ENCODE data around the gene DNAH7. TPM values are rescaled to one million over a fixed set of nuclear protein-coding genes. Genes with fewer than 3 reads are reported as not detected.

Gene DNAH7
- total and polyA plus RNA-seq, 2 of the 13 experiments (the other 11 are each of a cell fraction or from before 2014, with no cell fraction given) = 0.09 TPM; not detected in 1

DNA sequence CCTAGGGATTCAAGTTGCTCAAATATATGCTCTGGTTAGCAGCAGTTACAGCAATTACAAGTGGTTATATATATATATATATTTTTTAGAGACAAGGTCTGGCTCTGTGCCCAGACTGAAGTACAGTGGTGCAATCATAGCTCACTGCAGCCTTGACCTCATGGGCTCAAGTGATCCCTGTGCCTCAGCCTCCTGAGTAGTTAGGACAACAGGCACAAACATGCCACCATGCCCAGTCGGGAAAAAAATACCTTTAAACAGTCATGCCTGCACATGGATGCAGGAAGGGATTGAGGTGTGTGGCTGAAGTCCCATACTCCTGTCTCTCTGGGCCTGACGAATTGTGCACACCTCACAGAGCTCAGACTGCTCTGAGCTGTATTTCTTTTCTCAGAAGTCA is 19.6 kb upstream of the DNAH7 start (continued):
- TF ChIP-seq, protein P1, sequence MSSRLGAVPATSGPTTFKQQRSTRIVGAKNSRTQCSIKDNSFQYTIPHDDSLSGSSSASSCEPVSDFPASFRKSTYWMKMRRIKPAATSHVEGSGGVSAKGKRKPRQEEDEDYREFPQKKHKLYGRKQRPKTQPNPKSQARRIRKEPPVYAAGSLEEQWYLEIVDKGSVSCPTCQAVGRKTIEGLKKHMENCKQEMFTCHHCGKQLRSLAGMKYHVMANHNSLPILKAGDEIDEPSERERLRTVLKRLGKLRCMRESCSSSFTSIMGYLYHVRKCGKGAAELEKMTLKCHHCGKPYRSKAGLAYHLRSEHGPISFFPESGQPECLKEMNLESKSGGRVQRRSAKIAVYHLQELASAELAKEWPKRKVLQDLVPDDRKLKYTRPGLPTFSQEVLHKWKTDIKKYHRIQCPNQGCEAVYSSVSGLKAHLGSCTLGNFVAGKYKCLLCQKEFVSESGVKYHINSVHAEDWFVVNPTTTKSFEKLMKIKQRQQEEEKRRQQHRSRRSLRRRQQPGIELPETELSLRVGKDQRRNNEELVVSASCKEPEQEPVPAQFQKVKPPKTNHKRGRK (CRISPR knock-in tag; IDR thresholded peaks at IDR 0.05) = no peak
- TF ChIP-seq ARNT2 (CRISPR knock-in tag; IDR thresholded peaks at IDR 0.05; ENCODE audit: low read depth) (no peak), GTF2F1 (IDR thresholded peaks at IDR 0.05; ENCODE audit: low read length) (no peak), RAD51 (IDR thresholded peaks at IDR 0.05; ENCODE audit: borderline replicate concordance) (no peak), ZNF253 (CRISPR knock-in tag; IDR thresholded peaks at IDR 0.05; ENCODE audit: borderline replicate concordance) (0 out of 2 replicates have a peak, but pooled peaks have one; percentile 37), SRY (CRISPR knock-in tag; IDR thresholded peaks at IDR 0.05) (no peak), XBP1 (CRISPR knock-in tag; IDR thresholded peaks at IDR 0.05) (no peak), JARID2 (CRISPR knock-in tag; IDR thresholded peaks at IDR 0.05; ENCODE audit: insufficient replicate concordance) (no peak), ZNF839 (CRISPR knock-in tag; IDR thresholded peaks at IDR 0.05; ENCODE audit: borderline replicate concordance) (no peak), ZNF572 (CRISPR knock-in tag; IDR thresholded peaks at IDR 0.05) (no peak), KLF13 (CRISPR knock-in tag; IDR thresholded peaks at IDR 0.05) (no peak), SNAI1 (CRISPR knock-in tag; IDR thresholded peaks at IDR 0.05; ENCODE audit: borderline replicate concordance) (no peak), FOXJ3 (CRISPR knock-in tag; IDR thresholded peaks at IDR 0.05; ENCODE audit: borderline replicate concordance) (peak; percentile 80; the same call in 1 of the 2 replicates)
- TF ChIP-seq, protein P2, sequence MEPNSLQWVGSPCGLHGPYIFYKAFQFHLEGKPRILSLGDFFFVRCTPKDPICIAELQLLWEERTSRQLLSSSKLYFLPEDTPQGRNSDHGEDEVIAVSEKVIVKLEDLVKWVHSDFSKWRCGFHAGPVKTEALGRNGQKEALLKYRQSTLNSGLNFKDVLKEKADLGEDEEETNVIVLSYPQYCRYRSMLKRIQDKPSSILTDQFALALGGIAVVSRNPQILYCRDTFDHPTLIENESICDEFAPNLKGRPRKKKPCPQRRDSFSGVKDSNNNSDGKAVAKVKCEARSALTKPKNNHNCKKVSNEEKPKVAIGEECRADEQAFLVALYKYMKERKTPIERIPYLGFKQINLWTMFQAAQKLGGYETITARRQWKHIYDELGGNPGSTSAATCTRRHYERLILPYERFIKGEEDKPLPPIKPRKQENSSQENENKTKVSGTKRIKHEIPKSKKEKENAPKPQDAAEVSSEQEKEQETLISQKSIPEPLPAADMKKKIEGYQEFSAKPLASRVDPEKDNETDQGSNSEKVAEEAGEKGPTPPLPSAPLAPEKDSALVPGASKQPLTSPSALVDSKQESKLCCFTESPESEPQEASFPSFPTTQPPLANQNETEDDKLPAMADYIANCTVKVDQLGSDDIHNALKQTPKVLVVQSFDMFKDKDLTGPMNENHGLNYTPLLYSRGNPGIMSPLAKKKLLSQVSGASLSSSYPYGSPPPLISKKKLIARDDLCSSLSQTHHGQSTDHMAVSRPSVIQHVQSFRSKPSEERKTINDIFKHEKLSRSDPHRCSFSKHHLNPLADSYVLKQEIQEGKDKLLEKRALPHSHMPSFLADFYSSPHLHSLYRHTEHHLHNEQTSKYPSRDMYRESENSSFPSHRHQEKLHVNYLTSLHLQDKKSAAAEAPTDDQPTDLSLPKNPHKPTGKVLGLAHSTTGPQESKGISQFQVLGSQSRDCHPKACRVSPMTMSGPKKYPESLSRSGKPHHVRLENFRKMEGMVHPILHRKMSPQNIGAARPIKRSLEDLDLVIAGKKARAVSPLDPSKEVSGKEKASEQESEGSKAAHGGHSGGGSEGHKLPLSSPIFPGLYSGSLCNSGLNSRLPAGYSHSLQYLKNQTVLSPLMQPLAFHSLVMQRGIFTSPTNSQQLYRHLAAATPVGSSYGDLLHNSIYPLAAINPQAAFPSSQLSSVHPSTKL (CRISPR knock-in tag; IDR thresholded peaks at IDR 0.05) = peak; percentile 94
- TF ChIP-seq, protein P3, sequence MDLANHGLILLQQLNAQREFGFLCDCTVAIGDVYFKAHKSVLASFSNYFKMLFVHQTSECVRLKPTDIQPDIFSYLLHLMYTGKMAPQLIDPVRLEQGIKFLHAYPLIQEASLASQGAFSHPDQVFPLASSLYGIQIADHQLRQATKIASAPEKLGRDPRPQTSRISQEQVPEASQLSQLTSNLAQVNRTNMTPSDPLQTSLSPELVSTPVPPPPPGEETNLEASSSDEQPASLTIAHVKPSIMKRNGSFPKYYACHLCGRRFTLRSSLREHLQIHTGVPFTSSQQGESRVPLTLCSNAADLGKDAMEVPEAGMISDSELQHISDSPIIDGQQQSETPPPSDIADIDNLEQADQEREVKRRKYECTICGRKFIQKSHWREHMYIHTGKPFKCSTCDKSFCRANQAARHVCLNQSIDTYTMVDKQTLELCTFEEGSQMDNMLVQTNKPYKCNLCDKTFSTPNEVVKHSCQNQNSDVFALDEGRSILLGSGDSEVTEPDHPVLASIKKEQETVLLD (CRISPR knock-in tag; IDR thresholded peaks at IDR 0.05; ENCODE audit: low read depth) = no peak
- TF ChIP-seq, protein P4, sequence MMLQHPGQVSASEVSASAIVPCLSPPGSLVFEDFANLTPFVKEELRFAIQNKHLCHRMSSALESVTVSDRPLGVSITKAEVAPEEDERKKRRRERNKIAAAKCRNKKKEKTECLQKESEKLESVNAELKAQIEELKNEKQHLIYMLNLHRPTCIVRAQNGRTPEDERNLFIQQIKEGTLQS (CRISPR knock-in tag; IDR thresholded peaks at IDR 0.05) = no peak
- TF ChIP-seq, protein P5, sequence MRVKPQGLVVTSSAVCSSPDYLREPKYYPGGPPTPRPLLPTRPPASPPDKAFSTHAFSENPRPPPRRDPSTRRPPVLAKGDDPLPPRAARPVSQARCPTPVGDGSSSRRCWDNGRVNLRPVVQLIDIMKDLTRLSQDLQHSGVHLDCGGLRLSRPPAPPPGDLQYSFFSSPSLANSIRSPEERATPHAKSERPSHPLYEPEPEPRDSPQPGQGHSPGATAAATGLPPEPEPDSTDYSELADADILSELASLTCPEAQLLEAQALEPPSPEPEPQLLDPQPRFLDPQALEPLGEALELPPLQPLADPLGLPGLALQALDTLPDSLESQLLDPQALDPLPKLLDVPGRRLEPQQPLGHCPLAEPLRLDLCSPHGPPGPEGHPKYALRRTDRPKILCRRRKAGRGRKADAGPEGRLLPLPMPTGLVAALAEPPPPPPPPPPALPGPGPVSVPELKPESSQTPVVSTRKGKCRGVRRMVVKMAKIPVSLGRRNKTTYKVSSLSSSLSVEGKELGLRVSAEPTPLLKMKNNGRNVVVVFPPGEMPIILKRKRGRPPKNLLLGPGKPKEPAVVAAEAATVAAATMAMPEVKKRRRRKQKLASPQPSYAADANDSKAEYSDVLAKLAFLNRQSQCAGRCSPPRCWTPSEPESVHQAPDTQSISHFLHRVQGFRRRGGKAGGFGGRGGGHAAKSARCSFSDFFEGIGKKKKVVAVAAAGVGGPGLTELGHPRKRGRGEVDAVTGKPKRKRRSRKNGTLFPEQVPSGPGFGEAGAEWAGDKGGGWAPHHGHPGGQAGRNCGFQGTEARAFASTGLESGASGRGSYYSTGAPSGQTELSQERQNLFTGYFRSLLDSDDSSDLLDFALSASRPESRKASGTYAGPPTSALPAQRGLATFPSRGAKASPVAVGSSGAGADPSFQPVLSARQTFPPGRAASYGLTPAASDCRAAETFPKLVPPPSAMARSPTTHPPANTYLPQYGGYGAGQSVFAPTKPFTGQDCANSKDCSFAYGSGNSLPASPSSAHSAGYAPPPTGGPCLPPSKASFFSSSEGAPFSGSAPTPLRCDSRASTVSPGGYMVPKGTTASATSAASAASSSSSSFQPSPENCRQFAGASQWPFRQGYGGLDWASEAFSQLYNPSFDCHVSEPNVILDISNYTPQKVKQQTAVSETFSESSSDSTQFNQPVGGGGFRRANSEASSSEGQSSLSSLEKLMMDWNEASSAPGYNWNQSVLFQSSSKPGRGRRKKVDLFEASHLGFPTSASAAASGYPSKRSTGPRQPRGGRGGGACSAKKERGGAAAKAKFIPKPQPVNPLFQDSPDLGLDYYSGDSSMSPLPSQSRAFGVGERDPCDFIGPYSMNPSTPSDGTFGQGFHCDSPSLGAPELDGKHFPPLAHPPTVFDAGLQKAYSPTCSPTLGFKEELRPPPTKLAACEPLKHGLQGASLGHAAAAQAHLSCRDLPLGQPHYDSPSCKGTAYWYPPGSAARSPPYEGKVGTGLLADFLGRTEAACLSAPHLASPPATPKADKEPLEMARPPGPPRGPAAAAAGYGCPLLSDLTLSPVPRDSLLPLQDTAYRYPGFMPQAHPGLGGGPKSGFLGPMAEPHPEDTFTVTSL (CRISPR knock-in tag; IDR thresholded peaks at IDR 0.05; ENCODE audit: borderline replicate concordance) = peak; percentile 75; the same call in 1 of the 2 replicates

Measured in HepG2 (cell line).